Urinary bladder (tissue), 4 donors: Measurements from ENCODE around the gene LDLRAD3. TPM values are rescaled to one million over a fixed set of nuclear protein-coding genes. Genes with fewer than 3 reads are reported as not detected.

Experiments
- DNase-seq: peaks from one replicate; pipeline ENCODE4 v3.0.0-alpha.2; 2015; ENCODE audit errors: extremely low spot score
- H3K27ac ChIP-seq: one replicate; pipeline ENCODE4 v1.5.1; 2013; ENCODE audit warnings: low read depth, mild to moderate bottlenecking, moderate library complexity
- H3K36me3 ChIP-seq: one replicate; pipeline ENCODE4 v1.6.1; 2013; ENCODE audit warnings: mild to moderate bottlenecking, moderate library complexity; ENCODE audit not compliant: insufficient read depth
- H3K4me1 ChIP-seq: one replicate; pipeline ENCODE4 v1.6.1; 2013; ENCODE audit warnings: mild to moderate bottlenecking, moderate library complexity; ENCODE audit not compliant: insufficient read depth
- H3K4me3 ChIP-seq: one replicate; pipeline ENCODE4 v1.5.1; 2013; ENCODE audit warnings: low read depth, low read length
- WGBS: extraction: QIAGEN DNeasy Blood & Tissue Kit; methylation state at CpG from one replicate; pipeline ENCODE4 v1.1.7; 2013; 5-methylcytosine and 5-hydroxymethylcytosine counted together
- polyA plus RNA-seq: library from polyadenylated mRNA; stranded (reverse); fragments of 200-250 nt; gene quantifications from one replicate; pipeline ENCODE4 v1.2.3, GENCODE V29; 2013
- total RNA-seq: library from RNA; depleted of rRNA; stranded (reverse); fragments of >200 nt; gene quantifications from one replicate; pipeline ENCODE4 v1.2.3, GENCODE V29; 2014
- donor health status: healthy with polysubstance abuse.
- donor health status: healthy.

The LDLRAD3 gene
- total and polyA plus RNA-seq, 2 donors, result 7.2 to 13.8 TPM

DNA sequence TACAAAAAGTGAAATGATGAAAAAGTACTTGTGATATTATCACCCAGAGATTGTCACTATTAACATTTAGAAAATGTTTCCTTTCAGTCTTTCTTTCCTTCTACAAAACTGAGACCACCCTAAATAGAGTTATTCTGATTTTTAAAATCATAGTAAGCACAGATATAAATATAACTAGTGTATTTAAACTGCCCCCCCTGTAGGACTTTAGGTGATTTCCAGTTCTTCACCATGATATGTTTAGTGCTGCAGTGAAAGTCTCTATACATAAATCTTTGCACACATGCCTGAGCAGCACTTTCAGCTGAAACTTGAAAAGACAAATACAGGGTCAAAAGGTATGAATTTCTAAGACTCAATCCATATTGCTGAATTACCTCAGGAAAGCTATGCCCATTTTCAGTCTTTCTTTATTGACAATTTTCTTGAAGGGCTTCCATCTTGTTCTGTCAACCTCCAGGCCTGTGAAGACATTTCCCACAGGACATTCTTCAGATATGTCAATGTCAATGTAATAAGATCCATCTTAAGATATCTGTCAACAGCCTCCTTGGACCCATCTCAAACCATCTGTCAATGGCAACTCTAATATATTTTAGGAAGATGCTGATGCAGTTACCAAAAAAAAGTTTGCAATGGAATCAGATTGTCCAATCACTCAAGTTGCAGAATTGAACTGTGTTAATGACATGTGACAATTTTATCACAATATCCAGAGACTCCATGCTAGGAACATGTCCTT, 30.8 kb upstream of the LDLRAD3 start:
- no peak overlapping the region for H3K27ac ChIP-seq
- no peaks in the 10 kb centered on the region for H3K4me1 ChIP-seq
- no peak for DNase-seq
- no peaks in the 10 kb centered on the region for H3K36me3 ChIP-seq
- H3K4me3 ChIP-seq, result no peak overlapping the region

DNA sequence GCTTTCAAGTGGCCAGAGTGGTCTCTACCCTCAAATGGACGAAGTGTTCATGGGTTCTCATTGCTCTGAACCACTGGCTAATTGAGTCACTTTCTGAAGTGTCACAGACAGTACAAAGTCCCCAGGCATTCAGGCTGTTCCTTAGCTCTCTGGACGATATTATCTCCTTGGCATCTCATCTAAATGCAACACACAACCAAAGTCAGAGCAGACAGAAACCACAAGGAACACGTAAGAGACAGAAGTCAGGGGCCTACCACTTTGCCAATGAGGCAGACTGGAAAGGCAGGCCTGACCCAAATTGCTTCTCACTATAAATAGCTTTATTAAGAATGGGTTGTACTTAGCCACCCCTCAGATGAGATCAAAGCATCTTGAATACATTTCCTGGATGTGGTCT, 29.0 kb upstream of the LDLRAD3 start:
- no peak for DNase-seq
- Histone ChIP-seq H3K27ac (no peak overlapping the region), H3K36me3 (no peaks in the 10 kb centered on the region), H3K4me3 (no peak overlapping the region), H3K4me1 (no peaks in the 10 kb centered on the region)
- 76% methylated on average over 3 of the region's 3 CpGs for WGBS

DNA sequence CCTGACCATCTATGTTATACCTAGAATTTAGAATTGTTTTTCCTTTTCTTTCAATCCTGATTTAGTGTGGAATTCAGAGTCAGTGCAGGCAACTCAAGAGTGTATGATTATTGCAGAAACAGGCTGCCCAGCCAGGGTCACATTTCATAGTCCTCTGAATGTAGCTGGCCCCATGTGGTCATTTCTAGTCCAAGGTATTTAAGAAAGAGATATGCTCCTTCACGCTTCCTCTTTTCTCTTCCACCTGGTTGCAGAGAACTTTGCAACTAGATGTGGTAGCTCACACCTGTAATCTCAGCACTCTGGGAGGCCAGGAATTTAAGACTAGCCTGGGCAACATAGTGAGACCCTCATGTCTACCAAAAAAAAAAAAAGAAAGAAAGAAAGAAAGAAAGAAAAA, 27.6 kb upstream of the LDLRAD3 start:
- no peak overlapping the region for H3K27ac ChIP-seq
- no peaks in the 10 kb centered on the region for H3K4me1 ChIP-seq
- H3K4me3 ChIP-seq, result no peak overlapping the region
- H3K36me3 ChIP-seq, result no peaks in the 10 kb centered on the region
- WGBS, result 92% methylated on average over 1 of the region's 1 CpG
- no peak for DNase-seq

DNA sequence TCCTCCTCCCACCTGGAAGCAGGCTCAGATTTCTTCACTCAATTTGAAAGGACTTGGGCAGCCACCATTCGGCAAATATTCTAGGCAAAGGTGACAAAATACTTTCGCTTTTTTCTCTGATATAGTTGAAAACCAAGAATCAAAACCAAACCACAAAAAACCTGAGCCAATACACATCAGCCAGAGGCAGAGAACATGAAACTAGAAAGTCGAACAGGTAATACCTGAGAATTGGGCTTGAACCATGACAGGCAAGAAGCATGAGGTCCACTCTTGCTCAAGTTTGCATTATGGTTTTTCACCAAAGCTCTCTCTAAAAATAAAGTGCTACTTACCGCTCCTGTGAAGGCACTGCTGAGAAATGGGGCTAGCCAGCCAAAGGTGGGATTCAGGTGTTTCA, 26.2 kb upstream of the LDLRAD3 start:
- DNase-seq, result no peak
- Histone ChIP-seq H3K4me3 (no peak overlapping the region), H3K4me1 (no peaks in the 10 kb centered on the region), H3K36me3 (no peaks in the 10 kb centered on the region), H3K27ac (no peak overlapping the region)
- 85% methylated on average over 4 of the region's 4 CpGs for WGBS

DNA sequence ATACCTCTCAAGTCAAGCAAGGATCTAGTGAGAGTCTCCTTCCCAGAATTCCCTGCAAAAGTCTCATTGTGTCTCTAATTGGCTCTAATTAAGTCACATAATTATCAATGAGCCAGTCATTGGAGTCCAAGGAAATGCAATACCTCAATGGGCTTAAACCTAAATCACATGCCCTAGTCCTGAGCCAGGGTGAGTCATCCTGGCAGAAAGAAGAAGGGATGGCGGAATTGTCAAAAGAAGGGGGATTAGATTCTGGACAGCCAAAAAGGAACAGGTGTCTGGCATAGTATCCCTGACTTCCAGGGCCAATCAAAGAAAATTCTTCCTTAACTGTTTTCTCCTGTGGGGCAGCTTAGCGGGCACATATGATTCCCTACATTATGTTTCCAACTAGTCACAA, 25.1 kb upstream of the LDLRAD3 start:
- WGBS, result 84% methylated on average over 2 of the region's 2 CpGs
- Histone ChIP-seq H3K36me3 (no peaks in the 10 kb centered on the region), H3K4me3 (no peak overlapping the region), H3K27ac (no peak overlapping the region), H3K4me1 (no peaks in the 10 kb centered on the region)
- DNase-seq, result no peak

DNA sequence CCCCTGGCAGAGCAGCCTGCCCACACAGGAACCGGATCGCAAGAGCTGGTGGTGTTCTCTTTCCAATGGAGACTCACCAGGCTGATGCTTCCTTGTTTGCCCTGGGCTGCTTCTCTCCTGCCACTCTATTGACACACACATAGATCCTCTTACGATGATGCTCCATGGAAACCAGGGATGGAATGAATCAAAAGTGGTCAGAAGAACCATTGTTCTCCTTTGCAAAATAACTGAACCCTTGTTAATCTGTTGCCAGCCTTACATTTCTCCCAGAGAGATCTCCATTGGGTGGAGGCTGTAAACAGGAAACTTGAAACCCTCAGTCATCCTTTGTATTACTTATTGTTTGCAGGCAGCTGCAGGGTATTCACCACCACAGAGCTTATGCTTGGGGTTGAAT, 24.6 kb upstream of the LDLRAD3 start:
- 77% methylated on average over 3 of the region's 3 CpGs for WGBS

DNA sequence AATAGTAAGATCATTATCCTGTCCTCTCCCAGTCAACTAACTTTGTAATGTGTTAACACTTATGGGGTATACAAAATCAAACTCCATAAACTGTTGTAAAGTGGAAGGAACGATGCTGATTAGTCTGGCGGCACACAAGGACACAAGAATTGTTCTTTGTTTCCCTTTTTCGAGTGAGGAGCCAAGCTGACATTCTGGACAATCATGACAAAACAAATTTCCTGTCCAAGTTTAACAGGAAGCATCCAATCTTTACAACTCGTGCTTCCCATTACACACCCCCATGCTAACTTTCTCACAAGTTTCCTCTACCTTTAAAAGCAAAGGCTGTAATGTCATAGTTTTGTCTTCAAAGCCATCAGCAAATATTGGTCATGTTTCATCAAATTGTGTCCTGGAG, 20.4 kb upstream of the LDLRAD3 start:
- H3K4me1 ChIP-seq, result no peaks in the 10 kb centered on the region
- no peak for DNase-seq
- H3K4me3 ChIP-seq, result no peak overlapping the region
- H3K36me3 ChIP-seq, result no peaks in the 10 kb centered on the region
- 36% methylated on average over 4 of the region's 4 CpGs for WGBS
- no peak overlapping the region for H3K27ac ChIP-seq

More for the DNA sequence above, 24.6 kb upstream of the LDLRAD3 start:
- no peaks in the 10 kb centered on the region for H3K4me1 ChIP-seq
- no peak overlapping the region for H3K27ac ChIP-seq
- no peak overlapping the region for H3K4me3 ChIP-seq
- no peaks in the 10 kb centered on the region for H3K36me3 ChIP-seq
- no peak for DNase-seq

DNA sequence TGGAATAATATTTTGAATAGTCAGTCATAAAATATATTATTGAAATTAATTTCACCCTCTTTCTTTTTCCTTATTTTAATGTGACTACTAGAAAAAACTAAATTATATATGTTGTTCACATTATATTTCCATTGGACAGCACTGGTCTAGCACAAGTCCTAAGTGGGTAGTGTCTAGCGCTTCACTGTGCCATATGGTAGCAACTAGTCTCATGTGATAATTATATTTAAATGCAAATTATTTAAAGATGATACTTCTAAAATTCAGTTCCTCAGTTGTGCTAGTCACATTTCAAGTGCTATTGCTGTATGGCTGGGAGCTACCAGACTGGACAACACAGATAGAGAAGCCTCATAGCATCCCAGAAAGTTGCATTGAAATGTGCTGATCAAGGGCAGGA, 19.1 kb upstream of the LDLRAD3 start:
- Histone ChIP-seq H3K4me3 (no peak overlapping the region), H3K36me3 (no peaks in the 10 kb centered on the region), H3K27ac (no peak overlapping the region), H3K4me1 (no peaks in the 10 kb centered on the region)
- 100% methylated on average over 1 of the region's 1 CpG for WGBS
- no peak for DNase-seq

DNA sequence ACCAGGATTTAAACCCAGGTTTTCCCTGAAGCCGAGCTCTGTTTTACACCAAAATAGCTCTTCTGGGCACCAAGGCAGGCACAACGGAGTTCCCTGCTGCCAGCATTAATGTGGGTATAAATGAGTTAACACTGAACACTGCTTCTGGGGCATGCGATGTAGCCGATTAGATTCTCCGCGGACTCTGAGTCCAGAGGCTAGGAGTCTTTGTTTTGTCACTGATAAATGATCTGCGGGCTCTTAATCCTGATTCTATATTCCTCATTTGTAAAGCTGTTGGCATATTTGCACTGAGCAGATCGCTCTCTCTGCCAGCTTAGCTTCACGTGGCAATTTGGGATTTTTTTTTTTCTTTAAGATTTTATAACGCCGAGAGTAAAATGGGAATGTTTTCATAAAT, 16.8 kb upstream of the LDLRAD3 start:
- H3K36me3 ChIP-seq, result no peaks in the 10 kb centered on the region
- no peak for DNase-seq
- WGBS, result 22% methylated on average over 11 of the region's 11 CpGs
- H3K4me1 ChIP-seq, result no peaks in the 10 kb centered on the region
- H3K27ac ChIP-seq, result no peak overlapping the region
- no peak overlapping the region for H3K4me3 ChIP-seq

DNA sequence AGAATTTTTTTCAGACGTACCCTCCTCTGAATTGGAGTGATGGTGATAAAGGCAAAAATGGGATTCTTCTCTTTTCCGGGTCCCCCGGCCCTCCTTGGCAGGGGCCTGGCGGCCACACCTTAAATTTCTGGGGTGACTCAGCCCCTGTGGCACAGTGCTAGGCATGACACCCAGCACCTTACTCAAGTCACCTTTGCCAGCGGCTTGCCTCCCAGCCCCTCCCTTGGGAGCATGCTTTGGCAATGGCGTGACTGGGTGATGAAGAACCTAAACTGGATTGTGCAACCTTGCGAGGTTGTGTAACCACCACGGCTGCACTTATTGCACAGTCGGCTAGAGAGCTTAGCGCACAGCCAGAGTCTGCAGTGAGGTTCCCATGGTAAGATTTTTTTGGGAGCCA, 16.2 kb upstream of the LDLRAD3 start:
- no peaks in the 10 kb centered on the region for H3K4me1 ChIP-seq
- 50% methylated on average over 10 of the region's 10 CpGs for WGBS
- no peak overlapping the region for H3K4me3 ChIP-seq
- no peak for DNase-seq
- H3K27ac ChIP-seq, result no peak overlapping the region
- H3K36me3 ChIP-seq, result no peaks in the 10 kb centered on the region

DNA sequence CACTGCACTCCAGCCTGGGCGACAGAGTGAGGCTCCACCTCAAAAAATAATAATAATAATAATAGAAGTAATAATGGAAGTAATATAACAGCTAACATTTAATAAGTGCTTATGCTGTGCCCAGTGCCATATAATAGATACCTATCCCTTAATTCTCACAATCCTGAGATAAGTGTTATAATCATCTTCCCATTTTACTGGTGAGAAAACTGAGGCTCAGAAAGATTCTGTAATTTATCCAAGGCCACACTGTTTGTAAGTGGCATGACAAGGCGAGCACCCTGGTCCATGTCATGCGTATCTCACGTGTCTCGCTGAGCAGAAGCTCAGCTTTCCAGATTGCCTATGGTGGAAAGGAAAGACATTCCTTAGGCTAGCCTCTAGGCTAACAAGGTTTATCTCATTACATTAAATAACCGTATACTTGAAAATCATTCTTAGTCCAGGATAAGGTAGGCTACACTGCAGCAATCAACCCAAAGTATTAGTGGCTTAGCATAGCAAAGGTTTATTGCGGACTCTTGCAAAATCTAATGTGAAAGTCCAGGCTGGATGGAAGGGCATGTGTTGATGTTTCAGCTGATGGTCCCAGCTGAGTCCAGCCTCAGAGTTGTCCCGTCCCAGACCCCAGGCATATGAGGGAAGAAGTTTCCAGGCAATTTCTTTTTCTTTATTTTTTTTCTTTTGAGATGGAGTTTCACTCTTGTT, 15.0 kb upstream of the LDLRAD3 start:
- Histone ChIP-seq H3K36me3 (no peaks in the 10 kb centered on the region), H3K4me1 (no peaks in the 10 kb centered on the region), H3K4me3 (no peak overlapping the region), H3K27ac (no peak overlapping the region)
- 92% methylated on average over 8 of the region's 8 CpGs for WGBS
- no peak for DNase-seq

DNA sequence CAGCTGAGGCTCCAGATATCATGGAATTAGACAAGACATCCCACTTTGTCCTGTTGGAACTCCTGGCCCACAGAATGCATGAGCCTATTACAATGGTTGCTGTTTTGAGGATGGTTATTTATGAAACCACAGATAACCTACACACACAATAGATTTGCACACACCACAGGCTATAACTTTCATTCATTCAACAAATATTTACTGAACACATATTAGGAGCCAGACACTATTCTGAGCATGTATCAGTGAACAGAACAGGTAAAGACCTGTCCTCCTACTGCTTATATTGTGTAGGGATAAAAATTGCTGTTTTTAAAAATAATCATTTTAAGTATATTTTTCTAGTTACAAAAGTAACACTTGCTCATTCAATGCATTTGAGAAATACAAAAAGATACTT, 13.4 kb upstream of the LDLRAD3 start:
- no peak overlapping the region for H3K27ac ChIP-seq

DNA sequence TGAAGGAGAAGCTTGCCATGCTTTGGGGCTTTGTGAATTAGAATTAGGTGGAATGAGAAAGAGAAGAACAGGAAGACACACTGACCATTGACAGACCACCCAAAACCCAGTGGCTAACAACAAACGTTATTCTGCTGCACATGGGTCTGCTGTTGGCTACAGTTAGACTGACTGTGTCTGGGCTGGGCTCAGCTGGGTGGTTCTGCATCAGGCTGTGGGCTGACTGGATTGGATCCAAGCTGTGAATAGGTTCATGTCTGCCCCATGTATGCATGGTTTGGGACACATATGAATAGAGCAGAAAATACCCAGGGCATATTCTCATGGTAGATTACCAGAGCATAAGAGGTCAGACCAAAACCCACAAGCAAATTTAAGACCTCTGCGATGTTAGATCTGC, 11.7 kb upstream of the LDLRAD3 start:
- WGBS, result 82% methylated on average over 2 of the region's 2 CpGs
- no peak overlapping the region for H3K27ac ChIP-seq
- H3K4me1 ChIP-seq, result no peaks in the 10 kb centered on the region
- no peak overlapping the region for H3K4me3 ChIP-seq
- no peaks in the 10 kb centered on the region for H3K36me3 ChIP-seq
- no peak for DNase-seq

More for the DNA sequence above, 13.4 kb upstream of the LDLRAD3 start:
- no peak for DNase-seq
- no peak overlapping the region for H3K4me3 ChIP-seq
- no peaks in the 10 kb centered on the region for H3K36me3 ChIP-seq
- H3K4me1 ChIP-seq, result no peaks in the 10 kb centered on the region

DNA sequence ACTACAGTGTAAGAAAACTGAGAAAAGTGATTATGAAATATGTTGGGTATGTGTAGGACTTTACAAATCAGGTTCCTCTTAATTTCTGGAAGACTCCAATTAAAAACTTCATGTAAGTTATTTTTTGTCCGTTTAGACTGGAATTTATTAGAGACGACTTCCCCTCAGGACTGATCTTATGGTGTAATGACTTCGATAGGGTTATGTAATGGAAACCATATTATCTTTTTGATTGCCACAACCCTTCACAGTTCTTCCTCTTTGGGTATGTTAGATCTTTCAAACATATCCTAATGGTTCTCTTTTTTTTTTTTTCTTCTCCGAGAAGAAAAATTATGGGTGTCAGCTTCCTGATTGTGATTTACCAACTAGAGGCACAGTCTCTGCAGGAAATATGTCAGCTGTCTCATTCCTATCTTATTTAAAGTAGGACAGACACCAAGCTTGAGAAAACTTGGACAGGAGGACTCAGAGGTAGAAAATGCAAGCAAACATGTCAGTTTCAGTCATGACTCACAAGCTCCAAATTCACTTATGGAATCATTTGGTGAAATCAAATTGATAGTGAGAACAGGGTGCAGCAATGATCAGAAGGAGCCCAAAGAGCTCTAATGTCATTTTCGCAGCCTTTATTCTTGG, 11.1 kb upstream of the LDLRAD3 start:
- Histone ChIP-seq H3K27ac (no peak overlapping the region), H3K4me1 (no peaks in the 10 kb centered on the region), H3K36me3 (no peaks in the 10 kb centered on the region), H3K4me3 (no peak overlapping the region)
- no peak for DNase-seq
- WGBS, result 70% methylated on average over 5 of the region's 5 CpGs
